Loucy (cell line): ENCODE measurements around the gene ANTXRL.
"Not testable (repeated sequence)": the region's sequence is repeated elsewhere in the genome, so short reads cannot be mapped to it uniquely, and the experiment has no call there.

Experiments
- H2AFZ ChIP-seq: fragments of 200-600 bp; sonication (generic); 2 replicates; pipeline ENCODE4 v1.6.0; 2016; ENCODE audit warnings: antibody characterized with exemption, mild to moderate bottlenecking, low read length, moderate library complexity
- H3F3A ChIP-seq: fragments of 200-600 bp; 2 replicates; pipeline ENCODE4 v1.6.0; 2016; ENCODE audit warnings: antibody characterized with exemption, low read depth, mild to moderate bottlenecking
- H3K27me3 ChIP-seq: fragments of 200-600 bp; sonication (generic); 2 replicates; pipeline ENCODE4 v1.6.1; 2014; ENCODE audit warnings: low read length, mild to moderate bottlenecking; ENCODE audit not compliant: insufficient read depth, poor library complexity, severe bottlenecking
- H3K36me3 ChIP-seq: fragments of 200-600 bp; sonication (generic); 2 replicates; pipeline ENCODE4 v1.6.1; 2016; ENCODE audit warnings: low read length; ENCODE audit not compliant: insufficient read depth
- H3K4me1 ChIP-seq: fragments of 200-600 bp; sonication (generic); 2 replicates; pipeline ENCODE4 v1.5.1; 2014; ENCODE audit warnings: low read length, mild to moderate bottlenecking; ENCODE audit not compliant: insufficient read depth, poor library complexity, severe bottlenecking
- H3K4me2 ChIP-seq: fragments of 200-600 bp; sonication (generic); 2 replicates; pipeline ENCODE4 v1.6.0; 2014; ENCODE audit warnings: antibody characterized with exemption, low read length, low read depth, mild to moderate bottlenecking; ENCODE audit not compliant: poor library complexity, severe bottlenecking
- H3K4me3 ChIP-seq: fragments of 200-600 bp; sonication (generic); 2 replicates; pipeline ENCODE4 v1.5.1; 2014; ENCODE audit warnings: low read length, mild to moderate bottlenecking, mixed read lengths; ENCODE audit not compliant: poor library complexity, severe bottlenecking
- H3K79me2 ChIP-seq: fragments of 200-600 bp; sonication (generic); 2 replicates; pipeline ENCODE4 v1.6.1; 2014; ENCODE audit warnings: low read length; ENCODE audit not compliant: insufficient read depth
- H3K9ac ChIP-seq: fragments of 200-600 bp; sonication (generic); 2 replicates; pipeline ENCODE4 v1.6.0; 2014; ENCODE audit warnings: mild to moderate bottlenecking, low read depth, low read length, moderate library complexity; ENCODE audit not compliant: poor library complexity, severe bottlenecking
- H3K9me2 ChIP-seq: fragments of 200-600 bp; sonication (generic); replicated peaks from 2 replicates; pipeline ENCODE4 v1.6.1; 2016; ENCODE audit warnings: low read depth, low read length, mixed read lengths
- H3K9me3 ChIP-seq: fragments of 200-600 bp; sonication (generic); 2 replicates; pipeline ENCODE4 v1.6.1; 2014; ENCODE audit warnings: mild to moderate bottlenecking, antibody characterized with exemption, low read length, low read depth; ENCODE audit not compliant: insufficient read depth
- H4K20me1 ChIP-seq: fragments of 200-600 bp; sonication (generic); 2 replicates; pipeline ENCODE4 v1.6.0; 2014; ENCODE audit warnings: antibody characterized with exemption, low read length, mild to moderate bottlenecking; ENCODE audit not compliant: insufficient read depth, poor library complexity, severe bottlenecking
- EZH2phosphoT487 ChIP-seq: fragments of 200-600 bp; IDR thresholded peaks from 2 replicates; pipeline ENCODE4 v1.6.1; 2018; ENCODE audit warnings: antibody characterized with exemption, mild to moderate bottlenecking, moderate library complexity, borderline replicate concordance
- TF ChIP-seq, protein P1 (sequence below): fragments of 200-600 bp; sonication (generic); conservative IDR thresholded peaks from 2 replicates; pipeline ENCODE4 v1.5.1; 2014; ENCODE audit warnings: mild to moderate bottlenecking, antibody characterized with exemption, low read length

Gene ANTXRL

GRCh38 chr10:46253076-46254006 is 33.5 kb upstream of the ANTXRL start:
- TF ChIP-seq EZH2phosphoT487: no peak
- TF ChIP-seq, protein P1, sequence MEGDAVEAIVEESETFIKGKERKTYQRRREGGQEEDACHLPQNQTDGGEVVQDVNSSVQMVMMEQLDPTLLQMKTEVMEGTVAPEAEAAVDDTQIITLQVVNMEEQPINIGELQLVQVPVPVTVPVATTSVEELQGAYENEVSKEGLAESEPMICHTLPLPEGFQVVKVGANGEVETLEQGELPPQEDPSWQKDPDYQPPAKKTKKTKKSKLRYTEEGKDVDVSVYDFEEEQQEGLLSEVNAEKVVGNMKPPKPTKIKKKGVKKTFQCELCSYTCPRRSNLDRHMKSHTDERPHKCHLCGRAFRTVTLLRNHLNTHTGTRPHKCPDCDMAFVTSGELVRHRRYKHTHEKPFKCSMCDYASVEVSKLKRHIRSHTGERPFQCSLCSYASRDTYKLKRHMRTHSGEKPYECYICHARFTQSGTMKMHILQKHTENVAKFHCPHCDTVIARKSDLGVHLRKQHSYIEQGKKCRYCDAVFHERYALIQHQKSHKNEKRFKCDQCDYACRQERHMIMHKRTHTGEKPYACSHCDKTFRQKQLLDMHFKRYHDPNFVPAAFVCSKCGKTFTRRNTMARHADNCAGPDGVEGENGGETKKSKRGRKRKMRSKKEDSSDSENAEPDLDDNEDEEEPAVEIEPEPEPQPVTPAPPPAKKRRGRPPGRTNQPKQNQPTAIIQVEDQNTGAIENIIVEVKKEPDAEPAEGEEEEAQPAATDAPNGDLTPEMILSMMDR: no peak
- H3F3A ChIP-seq: no peaks in the 10 kb centered on the region
- H3K4me2 ChIP-seq: no peak overlapping the region
- H3K36me3 ChIP-seq: peaks cover 11% of the 10 kb centered on the region; the same call in 1 of the 2 replicates
- H2AFZ ChIP-seq: no peak overlapping the region
- no peak overlapping the region for H3K9ac ChIP-seq
- no peaks in the 10 kb centered on the region for H3K9me3 ChIP-seq
- H4K20me1 ChIP-seq: no peaks in the 10 kb centered on the region
- H3K27me3 ChIP-seq: no peaks in the 10 kb centered on the region
- H3K4me3 ChIP-seq: no peak overlapping the region
- no peaks in the 10 kb centered on the region for H3K4me1 ChIP-seq
- H3K9me2 ChIP-seq: no peaks in the 10 kb centered on the region
- H3K79me2 ChIP-seq: no peaks in the 10 kb centered on the region

- Histone ChIP-seq H3F3A (no peaks in the 10 kb centered on the region), H3K9me2 (no peaks in the 10 kb centered on the region), H4K20me1 (no peaks in the 10 kb centered on the region), H3K9ac (no peak overlapping the region), H3K27me3 (no peaks in the 10 kb centered on the region), H3K79me2 (no peaks in the 10 kb centered on the region), H3K4me1 (no peaks in the 10 kb centered on the region), H3K9me3 (no peaks in the 10 kb centered on the region), H3K4me2 (no peak overlapping the region), H3K36me3 (peaks cover 5% of the 10 kb centered on the region; the same call in 1 of the 2 replicates), H3K4me3 (no peak overlapping the region), H2AFZ (no peak overlapping the region)
- TF ChIP-seq, protein P1: no peak
- TF ChIP-seq EZH2phosphoT487: no peak
Measured at GRCh38 chr10:46254007-46254383, 32.8 kb upstream of the ANTXRL start.

GRCh38 chr10:46254467-46254866 is 32.3 kb upstream of the ANTXRL start:
- no peaks in the 10 kb centered on the region for H4K20me1 ChIP-seq
- H3K79me2 ChIP-seq: no peaks in the 10 kb centered on the region
- no peaks in the 10 kb centered on the region for H3K4me1 ChIP-seq
- no peaks in the 10 kb centered on the region for H3K9me2 ChIP-seq
- TF ChIP-seq, protein P1: no peak
- no peak for TF ChIP-seq EZH2phosphoT487
- no peak overlapping the region for H3K9ac ChIP-seq
- no peaks in the 10 kb centered on the region for H3F3A ChIP-seq
- no peaks in the 10 kb centered on the region for H3K9me3 ChIP-seq
- H3K27me3 ChIP-seq: no peaks in the 10 kb centered on the region
- H2AFZ ChIP-seq: no peak overlapping the region
- no peak overlapping the region for H3K4me3 ChIP-seq
- H3K36me3 ChIP-seq: peaks cover 5% of the 10 kb centered on the region; the same call in 1 of the 2 replicates
- H3K4me2 ChIP-seq: no peak overlapping the region

GRCh38 chr10:46255210-46255609 is 31.6 kb upstream of the ANTXRL start:
- H3K79me2 ChIP-seq, H3K4me3 ChIP-seq: not testable (repeated sequence)

More at GRCh38 chr10:46255210-46255609, 31.6 kb upstream of the ANTXRL start:
- not testable (repeated sequence) for H3F3A ChIP-seq, H3K4me2 ChIP-seq, H3K4me1 ChIP-seq, H2AFZ ChIP-seq, H3K9me3 ChIP-seq, H3K9ac ChIP-seq, H4K20me1 ChIP-seq, H3K27me3 ChIP-seq, H3K36me3 ChIP-seq, H3K9me2 ChIP-seq
